ENCODE measurements around the gene ELAPOR2.

The ELAPOR2 gene

DNA sequence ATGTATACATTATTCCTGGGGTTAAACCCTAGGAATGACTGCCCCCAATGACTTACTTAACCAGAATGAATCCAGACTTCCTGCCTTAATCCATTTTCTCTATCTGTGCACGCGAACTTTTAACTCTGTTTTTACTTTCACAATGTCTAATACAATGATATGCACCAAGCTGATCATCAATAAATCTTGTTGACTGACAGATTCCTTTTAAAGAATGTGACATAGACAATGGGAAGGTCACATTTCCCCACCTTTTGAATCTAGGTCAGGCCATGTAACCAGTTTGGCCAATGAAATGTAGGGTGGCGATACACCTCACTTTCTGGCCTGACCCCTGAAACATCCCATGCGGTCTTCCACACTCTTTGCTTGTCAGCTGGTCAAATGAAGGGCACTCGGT is 23.2 kb upstream of the ELAPOR2 start:
- no peak for TF ChIP-seq EP300 (IDR thresholded peaks at IDR 0.05; ENCODE audit: borderline replicate concordance)
- no peak for TF ChIP-seq FOXM1 (IDR thresholded peaks at IDR 0.05; ENCODE audit: borderline replicate concordance, low read depth)
- TF ChIP-seq USF1 (IDR thresholded peaks at IDR 0.05) = no peak

DNA sequence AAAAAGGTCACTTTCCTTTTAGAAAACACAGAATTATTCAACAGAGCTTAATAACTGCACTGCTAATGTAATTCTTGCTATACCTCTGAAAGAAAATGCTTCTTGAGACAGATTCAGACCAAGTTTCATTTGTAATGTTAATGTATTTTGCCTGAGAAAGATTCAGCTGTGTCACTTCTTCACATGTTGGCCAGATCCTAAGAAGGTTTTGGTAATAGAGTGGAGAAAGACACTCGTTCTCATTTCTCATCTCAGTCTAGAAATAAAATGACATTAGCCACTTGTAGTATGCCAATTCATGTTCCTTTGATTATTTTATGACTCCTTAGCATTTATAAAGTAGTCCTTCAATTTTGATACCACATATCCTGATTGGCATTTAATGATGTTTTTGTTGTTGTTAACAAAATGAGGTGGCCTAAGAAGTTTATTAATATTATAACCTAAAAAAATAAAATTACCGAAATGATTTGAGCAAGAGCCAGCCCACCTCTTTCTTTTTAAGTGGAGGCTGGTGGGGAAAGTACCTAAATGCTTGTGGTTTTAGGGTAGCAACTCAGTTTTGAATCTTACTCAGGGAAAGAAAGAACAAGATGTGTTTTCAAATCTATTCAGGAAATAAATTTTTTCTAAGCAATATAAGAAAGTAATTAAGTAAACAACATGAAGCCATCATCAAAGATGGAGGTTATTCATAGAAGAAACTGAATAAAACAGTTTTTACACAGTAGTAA is 16.4 kb upstream of the ELAPOR2 start:
- TF ChIP-seq EGR1 (IDR thresholded peaks at IDR 0.05) (no peak), CEBPB (IDR thresholded peaks at IDR 0.05) (no peak), RAD21 (IDR thresholded peaks at IDR 0.05; ENCODE audit: low read depth) (no peak), TCF12 (IDR thresholded peaks at IDR 0.05; ENCODE audit: low read depth) (no peak), CREB1 (IDR thresholded peaks at IDR 0.05; ENCODE audit: low read depth) (no peak), TEAD4 (IDR thresholded peaks at IDR 0.05) (no peak), YY1 (IDR thresholded peaks at IDR 0.05; ENCODE audit: low read depth) (no peak), TAF1 (IDR thresholded peaks at IDR 0.05; ENCODE audit: low read depth) (no peak), FOXM1 (IDR thresholded peaks at IDR 0.05; ENCODE audit: borderline replicate concordance, low read depth) (no peak), EP300 (IDR thresholded peaks at IDR 0.05; ENCODE audit: borderline replicate concordance) (no peak), ZBTB7A (IDR thresholded peaks at IDR 0.05; ENCODE audit: low read depth) (no peak), USF1 (IDR thresholded peaks at IDR 0.05) (no peak), NFIC (IDR thresholded peaks at IDR 0.05) (no peak)
- TF ChIP-seq, protein P1, sequence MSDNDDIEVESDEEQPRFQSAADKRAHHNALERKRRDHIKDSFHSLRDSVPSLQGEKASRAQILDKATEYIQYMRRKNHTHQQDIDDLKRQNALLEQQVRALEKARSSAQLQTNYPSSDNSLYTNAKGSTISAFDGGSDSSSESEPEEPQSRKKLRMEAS (IDR thresholded peaks at IDR 0.05) = no peak
- TF ChIP-seq, protein P2, sequence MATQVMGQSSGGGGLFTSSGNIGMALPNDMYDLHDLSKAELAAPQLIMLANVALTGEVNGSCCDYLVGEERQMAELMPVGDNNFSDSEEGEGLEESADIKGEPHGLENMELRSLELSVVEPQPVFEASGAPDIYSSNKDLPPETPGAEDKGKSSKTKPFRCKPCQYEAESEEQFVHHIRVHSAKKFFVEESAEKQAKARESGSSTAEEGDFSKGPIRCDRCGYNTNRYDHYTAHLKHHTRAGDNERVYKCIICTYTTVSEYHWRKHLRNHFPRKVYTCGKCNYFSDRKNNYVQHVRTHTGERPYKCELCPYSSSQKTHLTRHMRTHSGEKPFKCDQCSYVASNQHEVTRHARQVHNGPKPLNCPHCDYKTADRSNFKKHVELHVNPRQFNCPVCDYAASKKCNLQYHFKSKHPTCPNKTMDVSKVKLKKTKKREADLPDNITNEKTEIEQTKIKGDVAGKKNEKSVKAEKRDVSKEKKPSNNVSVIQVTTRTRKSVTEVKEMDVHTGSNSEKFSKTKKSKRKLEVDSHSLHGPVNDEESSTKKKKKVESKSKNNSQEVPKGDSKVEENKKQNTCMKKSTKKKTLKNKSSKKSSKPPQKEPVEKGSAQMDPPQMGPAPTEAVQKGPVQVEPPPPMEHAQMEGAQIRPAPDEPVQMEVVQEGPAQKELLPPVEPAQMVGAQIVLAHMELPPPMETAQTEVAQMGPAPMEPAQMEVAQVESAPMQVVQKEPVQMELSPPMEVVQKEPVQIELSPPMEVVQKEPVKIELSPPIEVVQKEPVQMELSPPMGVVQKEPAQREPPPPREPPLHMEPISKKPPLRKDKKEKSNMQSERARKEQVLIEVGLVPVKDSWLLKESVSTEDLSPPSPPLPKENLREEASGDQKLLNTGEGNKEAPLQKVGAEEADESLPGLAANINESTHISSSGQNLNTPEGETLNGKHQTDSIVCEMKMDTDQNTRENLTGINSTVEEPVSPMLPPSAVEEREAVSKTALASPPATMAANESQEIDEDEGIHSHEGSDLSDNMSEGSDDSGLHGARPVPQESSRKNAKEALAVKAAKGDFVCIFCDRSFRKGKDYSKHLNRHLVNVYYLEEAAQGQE (IDR thresholded peaks at IDR 0.05; ENCODE audit: low read depth) = no peak

GRCh38 chr7:87067788-87068187 is 8.3 kb upstream of the ELAPOR2 start:
- TF ChIP-seq, protein P1 (IDR thresholded peaks at IDR 0.05) = no peak
- TF ChIP-seq EP300 (IDR thresholded peaks at IDR 0.05; ENCODE audit: borderline replicate concordance) (no peak), YY1 (IDR thresholded peaks at IDR 0.05; ENCODE audit: low read depth) (no peak), RAD21 (IDR thresholded peaks at IDR 0.05; ENCODE audit: low read depth) (no peak), USF1 (IDR thresholded peaks at IDR 0.05) (no peak), FOXM1 (IDR thresholded peaks at IDR 0.05; ENCODE audit: borderline replicate concordance, low read depth) (no peak), EGR1 (IDR thresholded peaks at IDR 0.05) (no peak), ZBTB7A (IDR thresholded peaks at IDR 0.05; ENCODE audit: low read depth) (no peak), TCF12 (IDR thresholded peaks at IDR 0.05; ENCODE audit: low read depth) (no peak), TEAD4 (IDR thresholded peaks at IDR 0.05) (no peak), TAF1 (IDR thresholded peaks at IDR 0.05; ENCODE audit: low read depth) (no peak), CEBPB (IDR thresholded peaks at IDR 0.05) (no peak)
- TF ChIP-seq, protein P2 (IDR thresholded peaks at IDR 0.05; ENCODE audit: low read depth) = no peak

- TF ChIP-seq CREB1 (IDR thresholded peaks at IDR 0.05; ENCODE audit: low read depth) = no peak
Measured at GRCh38 chr7:87060288-87060537, 759 bp upstream of the ELAPOR2 start.

DNA sequence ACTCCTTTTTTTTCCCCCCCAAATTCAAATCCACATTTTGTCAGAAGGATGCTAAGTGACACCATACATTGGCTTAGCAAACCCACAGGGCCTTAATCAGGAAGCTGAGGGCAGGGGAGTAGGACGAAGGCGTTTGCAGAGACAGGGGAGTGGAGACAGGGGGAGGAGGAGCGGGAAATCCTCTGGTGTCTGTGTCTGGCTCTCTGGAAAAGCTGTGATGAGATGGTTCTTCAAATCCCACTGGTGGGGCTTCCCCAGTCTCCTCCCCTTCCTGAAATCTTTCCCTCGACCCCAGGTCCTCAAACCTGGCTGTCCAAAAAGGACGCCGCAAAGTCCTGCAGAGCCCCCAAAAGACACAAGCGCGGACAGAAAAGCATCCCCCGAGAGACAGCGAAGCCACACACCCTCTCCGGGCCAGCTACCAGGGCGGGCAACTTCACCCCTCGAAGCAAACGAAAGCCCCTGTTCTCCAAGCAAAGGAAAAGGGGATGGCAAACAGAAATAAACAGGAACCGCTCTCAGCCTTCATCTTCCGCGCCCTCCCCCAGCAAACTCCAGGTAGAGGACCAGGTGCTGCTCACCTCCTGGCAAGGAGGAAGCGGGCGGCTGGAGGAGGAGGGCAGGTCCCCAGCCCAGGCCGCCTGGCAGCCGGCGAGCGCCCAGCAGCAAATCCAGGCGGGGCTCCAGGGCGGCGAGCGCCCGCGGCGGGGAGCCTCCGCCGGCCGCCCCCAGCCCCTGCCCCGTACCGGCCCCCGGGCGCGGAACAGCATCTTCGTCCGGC is 520 bp downstream of the ELAPOR2 start:
- TF ChIP-seq, protein P2 (IDR thresholded peaks at IDR 0.05; ENCODE audit: low read depth) = no peak
- TF ChIP-seq YY1 (IDR thresholded peaks at IDR 0.05; ENCODE audit: low read depth) = no peak
- TF ChIP-seq TCF12 (IDR thresholded peaks at IDR 0.05; ENCODE audit: low read depth) = no peak
- TF ChIP-seq CEBPB (IDR thresholded peaks at IDR 0.05) = no peak
- TF ChIP-seq, protein P1 (IDR thresholded peaks at IDR 0.05) = no peak
- TF ChIP-seq TAF1 (IDR thresholded peaks at IDR 0.05; ENCODE audit: low read depth) = no peak
- TF ChIP-seq RAD21 (IDR thresholded peaks at IDR 0.05; ENCODE audit: low read depth) = no peak
- TF ChIP-seq ZBTB7A (IDR thresholded peaks at IDR 0.05; ENCODE audit: low read depth) = no peak
- TF ChIP-seq TEAD4 (IDR thresholded peaks at IDR 0.05) = no peak
- no peak for TF ChIP-seq EP300 (IDR thresholded peaks at IDR 0.05; ENCODE audit: borderline replicate concordance)
- no peak for TF ChIP-seq NFIC (IDR thresholded peaks at IDR 0.05)
- no peak for TF ChIP-seq EGR1 (IDR thresholded peaks at IDR 0.05)
- no peak for TF ChIP-seq FOXM1 (IDR thresholded peaks at IDR 0.05; ENCODE audit: borderline replicate concordance, low read depth)
- no peak for TF ChIP-seq USF1 (IDR thresholded peaks at IDR 0.05)
- no peak for TF ChIP-seq CREB1 (IDR thresholded peaks at IDR 0.05; ENCODE audit: low read depth)
